BE2C (cell line): ENCODE results near the gene COL21A1.

ENCODE experiments used
- DNase-seq: peaks from one replicate; pipeline ENCODE4 v3.0.0-alpha.2; 2020
- H3K27me3 ChIP-seq: fragments of 250-450 bp; sonication (Bioruptor Pico); 2 replicates; pipeline ENCODE4 v1.5.1; 2020; ENCODE audit warnings: mild to moderate bottlenecking
- H3K36me3 ChIP-seq: fragments of 250-450 bp; sonication (Bioruptor Pico); 2 replicates; pipeline ENCODE4 v1.5.1; 2020; ENCODE audit warnings: mild to moderate bottlenecking
- H3K4me1 ChIP-seq: fragments of 250-450 bp; sonication (Bioruptor Pico); 2 replicates; pipeline ENCODE4 v1.5.1; 2020
- H3K4me3 ChIP-seq: 2 replicates; pipeline ENCODE4 v1.5.1; 2011; ENCODE audit warnings: low read depth, low read length
- H3K9me3 ChIP-seq: fragments of 250-450 bp; sonication (Bioruptor Pico); 2 replicates; pipeline ENCODE4 v1.5.1; 2020
- TF ChIP-seq, protein P1 (sequence below): IDR thresholded peaks from 2 replicates; pipeline ENCODE4 v1.5.1; 2012; ENCODE audit warnings: mild to moderate bottlenecking, low read depth, low read length

COL21A1 gene

GRCh38 chr6:56051202-56051598 is 196.2 kb downstream of the COL21A1 start:
- no peak overlapping the region for H3K4me3 ChIP-seq
- TF ChIP-seq, protein P1, sequence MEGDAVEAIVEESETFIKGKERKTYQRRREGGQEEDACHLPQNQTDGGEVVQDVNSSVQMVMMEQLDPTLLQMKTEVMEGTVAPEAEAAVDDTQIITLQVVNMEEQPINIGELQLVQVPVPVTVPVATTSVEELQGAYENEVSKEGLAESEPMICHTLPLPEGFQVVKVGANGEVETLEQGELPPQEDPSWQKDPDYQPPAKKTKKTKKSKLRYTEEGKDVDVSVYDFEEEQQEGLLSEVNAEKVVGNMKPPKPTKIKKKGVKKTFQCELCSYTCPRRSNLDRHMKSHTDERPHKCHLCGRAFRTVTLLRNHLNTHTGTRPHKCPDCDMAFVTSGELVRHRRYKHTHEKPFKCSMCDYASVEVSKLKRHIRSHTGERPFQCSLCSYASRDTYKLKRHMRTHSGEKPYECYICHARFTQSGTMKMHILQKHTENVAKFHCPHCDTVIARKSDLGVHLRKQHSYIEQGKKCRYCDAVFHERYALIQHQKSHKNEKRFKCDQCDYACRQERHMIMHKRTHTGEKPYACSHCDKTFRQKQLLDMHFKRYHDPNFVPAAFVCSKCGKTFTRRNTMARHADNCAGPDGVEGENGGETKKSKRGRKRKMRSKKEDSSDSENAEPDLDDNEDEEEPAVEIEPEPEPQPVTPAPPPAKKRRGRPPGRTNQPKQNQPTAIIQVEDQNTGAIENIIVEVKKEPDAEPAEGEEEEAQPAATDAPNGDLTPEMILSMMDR, result no peak
- DNase-seq, result no peak
- H3K9me3 ChIP-seq, result no peaks in the 10 kb centered on the region
- no peaks in the 10 kb centered on the region for H3K36me3 ChIP-seq
- H3K4me1 ChIP-seq, result no peaks in the 10 kb centered on the region
- H3K27me3 ChIP-seq, result no peaks in the 10 kb centered on the region

- no peak for DNase-seq
- Histone ChIP-seq H3K4me1 (no peaks in the 10 kb centered on the region), H3K4me3 (no peak overlapping the region), H3K36me3 (no peaks in the 10 kb centered on the region), H3K27me3 (no peaks in the 10 kb centered on the region), H3K9me3 (no peaks in the 10 kb centered on the region)
- TF ChIP-seq, protein P1, result no peak
These were observed 196.7 kb downstream of the COL21A1 start for GRCh38 chr6:56050530-56051201.

- H3K9me3 ChIP-seq, result no peaks in the 10 kb centered on the region
- no peak for DNase-seq
- H3K27me3 ChIP-seq, result no peaks in the 10 kb centered on the region
- TF ChIP-seq, protein P1, result no peak
- no peaks in the 10 kb centered on the region for H3K4me1 ChIP-seq
- H3K36me3 ChIP-seq, result no peaks in the 10 kb centered on the region
- no peak overlapping the region for H3K4me3 ChIP-seq
These were observed 198.8 kb downstream of the COL21A1 start for GRCh38 chr6:56048601-56049000.

GRCh38 chr6:56047931-56048540 is 199.3 kb downstream of the COL21A1 start:
- TF ChIP-seq, protein P1, result no peak
- Histone ChIP-seq H3K27me3 (no peaks in the 10 kb centered on the region), H3K36me3 (no peaks in the 10 kb centered on the region), H3K4me1 (no peaks in the 10 kb centered on the region), H3K9me3 (no peaks in the 10 kb centered on the region), H3K4me3 (no peak overlapping the region)
- DNase-seq, result no peak

- TF ChIP-seq, protein P1, result no peak
- Histone ChIP-seq H3K4me3 (no peak overlapping the region), H3K4me1 (no peaks in the 10 kb centered on the region), H3K36me3 (no peaks in the 10 kb centered on the region), H3K9me3 (no peaks in the 10 kb centered on the region), H3K27me3 (no peaks in the 10 kb centered on the region)
- DNase-seq, result no peak
These were observed 200.8 kb downstream of the COL21A1 start for GRCh38 chr6:56046576-56046975.

- no peak for DNase-seq
- H3K4me1 ChIP-seq, result no peaks in the 10 kb centered on the region
- H3K9me3 ChIP-seq, result no peaks in the 10 kb centered on the region
- TF ChIP-seq, protein P1, result no peak
- H3K4me3 ChIP-seq, result no peak overlapping the region
- no peaks in the 10 kb centered on the region for H3K27me3 ChIP-seq
- no peaks in the 10 kb centered on the region for H3K36me3 ChIP-seq
These were observed 203.6 kb downstream of the COL21A1 start for GRCh38 chr6:56043761-56044160.
